ENCODE data around the gene TAOK3.

The TAOK3 gene

DNA sequence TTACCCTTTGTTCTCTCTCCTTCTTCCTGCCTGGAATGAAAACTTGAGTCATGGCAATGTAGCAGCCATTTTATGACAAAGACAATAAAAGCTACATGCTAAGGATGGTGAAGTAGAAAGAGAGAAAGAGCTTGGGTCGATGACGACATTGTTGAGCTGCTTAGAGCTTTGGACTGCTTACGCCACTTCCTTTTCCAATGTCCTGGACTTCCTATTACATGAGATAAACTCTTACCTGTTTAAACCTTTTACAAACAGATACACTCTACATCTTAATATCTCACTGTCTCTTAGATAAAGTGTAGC lies 166.6 kb downstream of the TAOK3 start:
- no peak for DNase-seq (ENCODE audit: low spot score)

DNA sequence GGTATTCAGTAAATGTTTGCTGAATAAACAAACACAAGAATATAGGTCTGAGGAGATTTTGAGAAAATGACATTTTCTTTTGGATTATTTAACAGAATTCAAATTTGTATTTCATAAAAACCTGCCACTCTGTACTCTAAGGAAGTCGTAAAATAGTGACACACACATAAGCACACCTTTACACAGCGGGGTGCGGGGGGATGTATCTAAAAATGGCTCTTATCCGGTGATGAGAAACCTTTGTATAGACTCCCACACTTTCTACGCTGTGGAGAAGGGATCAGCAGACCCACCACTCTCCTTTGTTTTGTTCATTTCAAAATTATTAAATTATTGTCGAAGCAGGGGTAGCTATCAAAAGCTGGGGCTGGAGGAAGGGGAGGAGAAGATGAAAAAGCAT lies 178.7 kb downstream of the TAOK3 start:
- no peak for DNase-seq (ENCODE audit: low spot score)

DNA sequence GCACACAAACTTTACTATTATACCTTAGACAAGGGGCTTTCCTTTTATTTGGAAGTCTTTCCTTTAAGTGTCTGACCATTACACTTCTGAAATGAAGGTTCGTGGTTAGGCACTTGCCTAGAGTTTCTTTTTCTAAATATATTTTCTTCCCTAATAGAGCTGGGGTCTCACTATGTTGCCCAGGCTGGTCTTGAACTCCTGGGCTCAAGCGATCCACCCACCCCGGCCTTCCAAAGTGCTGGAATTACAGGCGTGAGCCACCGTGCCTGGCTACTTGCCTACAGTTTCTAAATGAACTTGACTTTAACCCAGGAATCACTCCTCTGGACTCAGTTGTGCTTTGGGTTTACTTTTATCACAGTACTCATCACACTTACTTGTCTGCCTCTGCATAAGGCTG lies 179.2 kb downstream of the TAOK3 start:
- DNase-seq (ENCODE audit: low spot score) = no peak

GRCh38 chr12:118190266-118190665 lies 182.4 kb downstream of the TAOK3 start:
- no peak for DNase-seq (ENCODE audit: low spot score)

DNA sequence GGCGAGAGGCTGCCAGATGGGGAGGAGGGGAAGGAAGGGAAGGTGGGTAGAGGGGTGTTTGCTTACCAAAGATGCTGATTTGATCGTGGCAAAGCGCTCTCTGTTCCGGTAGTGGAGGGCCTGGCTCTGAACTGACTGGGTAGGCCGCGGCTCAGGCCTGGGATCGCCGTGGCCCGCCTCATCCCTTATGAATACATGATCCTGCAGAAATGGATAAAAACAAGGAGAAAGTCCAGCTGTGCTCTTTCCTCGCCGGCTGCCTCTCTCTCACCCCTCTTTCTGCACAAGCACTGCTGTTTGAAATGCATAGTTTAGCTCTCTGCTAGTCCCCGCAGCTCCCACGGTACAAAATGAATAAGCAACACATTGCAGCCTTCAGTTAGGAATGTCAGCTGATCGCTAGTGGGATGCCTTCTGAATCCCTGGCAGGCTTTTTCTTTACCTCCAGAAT lies 182.9 kb downstream of the TAOK3 start:
- no peak for DNase-seq (ENCODE audit: low spot score)

- no peak for DNase-seq (ENCODE audit: low spot score)
Measured at GRCh38 chr12:118188690-118189371, 183.9 kb downstream of the TAOK3 start.

DNA sequence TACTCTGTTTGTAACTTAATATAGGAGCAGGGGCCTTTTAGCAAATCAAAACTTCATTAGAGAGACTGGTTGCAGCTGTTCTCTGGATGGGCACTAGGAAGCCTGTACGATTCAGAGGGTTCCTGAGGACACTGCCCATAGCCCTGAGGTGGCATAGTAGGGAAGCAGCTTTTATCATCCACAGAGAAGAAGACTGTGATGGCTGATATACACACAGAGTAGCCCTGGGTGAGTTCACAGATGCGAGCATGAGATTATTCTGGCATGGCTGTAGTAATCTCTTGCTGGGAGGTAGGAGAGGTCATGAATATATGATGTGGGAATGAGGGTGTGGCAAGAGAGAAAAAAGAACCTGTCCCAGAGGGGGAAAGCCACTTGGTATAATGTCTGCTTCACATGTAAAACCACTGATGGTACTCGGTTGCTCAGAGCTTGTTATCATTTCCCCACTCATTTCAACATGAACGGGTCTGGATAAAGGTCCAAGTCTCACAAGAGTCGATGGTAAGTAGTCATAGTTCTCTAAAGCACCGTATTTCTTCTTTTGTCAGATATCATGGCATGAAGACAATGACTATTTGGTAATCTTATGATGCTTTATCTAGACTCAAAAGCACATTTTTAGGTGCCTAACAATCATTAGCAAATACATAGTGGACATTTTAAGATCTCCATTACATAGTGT lies 184.8 kb downstream of the TAOK3 start:
- DNase-seq (ENCODE audit: low spot score) = no peak

DNA sequence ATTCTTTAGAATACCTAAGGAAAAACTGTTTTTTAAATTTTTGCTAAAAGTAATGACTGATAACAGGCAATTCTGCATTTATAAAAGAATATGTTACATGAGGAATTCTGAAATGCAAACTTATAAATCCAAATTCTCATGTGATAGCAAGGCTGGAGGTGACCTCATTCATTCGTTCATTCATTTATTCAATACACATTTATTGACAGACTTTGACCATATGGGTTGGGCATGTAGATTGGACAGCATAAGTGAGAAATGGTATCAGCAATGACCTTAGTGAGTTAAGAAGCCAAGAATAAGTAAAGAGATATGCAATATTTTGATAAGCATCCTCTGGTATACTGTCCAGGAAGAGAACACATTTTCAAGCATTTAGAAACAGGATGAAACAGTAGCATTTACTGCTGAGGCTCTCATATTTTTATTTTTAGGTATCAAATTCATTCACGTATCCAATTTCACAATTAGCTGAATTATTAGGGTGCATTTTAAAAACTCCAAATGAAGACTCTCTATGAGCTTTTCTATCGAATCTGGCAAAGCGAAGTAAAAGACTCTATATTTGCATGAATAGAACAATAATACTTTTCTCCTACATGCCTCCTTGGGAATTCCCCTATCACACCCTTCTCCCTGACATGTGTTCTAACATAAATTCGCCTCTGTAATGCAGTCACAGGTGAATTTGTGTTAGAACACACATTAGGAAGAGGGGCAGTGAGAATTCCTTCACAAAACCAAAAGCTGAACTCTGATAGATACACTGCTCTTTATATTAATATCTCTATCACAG lies 186.9 kb downstream of the TAOK3 start:
- no peak for DNase-seq (ENCODE audit: low spot score)

GRCh38 chr12:118183711-118184110 lies 189.0 kb downstream of the TAOK3 start:
- DNase-seq (ENCODE audit: low spot score) = peak; percentile 81

- no peak for DNase-seq (ENCODE audit: low spot score)
Measured at GRCh38 chr12:118183155-118183554, 189.6 kb downstream of the TAOK3 start.

GRCh38 chr12:118175823-118176447 lies 196.8 kb downstream of the TAOK3 start:
- no peak for DNase-seq (ENCODE audit: low spot score)

GRCh38 chr12:118166946-118167345 lies 205.8 kb downstream of the TAOK3 start:
- DNase-seq (ENCODE audit: low spot score) = no peak

DNA sequence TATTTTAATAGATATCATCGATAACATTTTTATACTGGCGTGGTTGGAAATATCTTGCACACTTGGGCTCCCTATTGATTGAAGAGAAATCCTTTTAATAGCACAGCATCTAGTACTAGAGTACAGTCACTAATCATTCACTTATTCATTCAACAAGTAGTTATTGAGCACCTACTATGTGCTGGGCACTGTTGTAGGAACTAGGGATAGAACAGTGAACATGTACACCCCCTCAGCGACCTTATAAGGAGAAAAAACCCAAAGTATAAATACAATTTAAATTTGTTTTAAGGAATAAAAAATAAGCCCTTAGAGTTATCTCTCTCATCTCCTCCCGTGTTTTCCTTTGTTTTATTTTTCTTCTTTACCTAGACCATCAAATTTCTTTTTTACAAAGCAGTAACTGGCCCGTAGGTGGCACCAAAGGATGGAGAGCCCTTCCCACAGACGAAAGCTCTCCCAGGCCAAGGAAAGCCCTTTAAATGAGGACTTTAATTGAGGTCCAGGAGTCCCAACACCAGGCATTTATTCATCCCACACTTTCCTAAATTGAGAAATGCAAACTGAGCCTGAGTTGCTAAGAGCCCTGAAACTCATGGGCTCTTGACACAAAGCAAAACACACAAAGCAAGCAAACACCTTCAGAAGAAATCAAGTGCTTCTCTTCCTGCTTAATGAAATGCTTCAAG lies 207.8 kb downstream of the TAOK3 start:
- DNase-seq (ENCODE audit: low spot score) = peak; percentile 17

DNA sequence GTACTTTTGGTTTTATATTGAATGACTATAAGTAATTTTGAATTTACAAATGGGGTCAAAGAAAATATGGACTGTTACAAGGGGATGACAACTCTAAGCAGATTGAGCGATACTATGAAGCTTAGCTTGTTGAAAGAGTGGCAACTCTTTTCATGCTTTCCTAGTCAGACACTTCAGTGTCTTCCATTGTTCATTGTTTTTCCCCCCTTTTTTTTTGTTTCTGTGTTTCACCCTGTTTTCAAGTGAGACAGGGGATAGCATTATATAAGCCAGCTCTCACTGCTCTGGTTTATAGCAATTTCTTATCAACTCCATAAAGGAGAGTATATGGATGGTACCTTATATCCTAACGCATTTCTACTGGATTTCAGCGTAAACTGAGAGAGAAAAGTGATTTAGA lies 212.2 kb downstream of the TAOK3 start:
- DNase-seq (ENCODE audit: low spot score) = no peak

DNA sequence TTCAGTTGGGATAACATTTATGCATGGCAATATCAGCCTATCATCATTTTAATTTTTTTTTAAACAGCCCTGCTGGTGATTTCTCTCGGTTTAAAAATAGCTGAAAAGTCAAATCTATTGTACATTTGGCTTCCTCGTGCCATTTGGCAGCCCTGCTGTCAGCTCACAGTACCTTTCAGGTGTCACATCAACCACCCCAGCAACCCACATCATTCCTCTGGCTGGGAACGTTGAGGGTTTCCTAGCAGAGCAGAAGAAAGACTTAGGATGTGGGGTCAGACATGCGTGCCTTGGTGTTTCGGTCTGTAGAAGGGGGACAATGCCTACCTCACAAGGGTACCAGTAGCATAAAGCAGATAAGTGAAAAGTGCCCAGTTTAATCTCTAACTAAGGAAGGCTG lies 221.0 kb downstream of the TAOK3 start:
- DNase-seq (ENCODE audit: low spot score) = no peak

DNA sequence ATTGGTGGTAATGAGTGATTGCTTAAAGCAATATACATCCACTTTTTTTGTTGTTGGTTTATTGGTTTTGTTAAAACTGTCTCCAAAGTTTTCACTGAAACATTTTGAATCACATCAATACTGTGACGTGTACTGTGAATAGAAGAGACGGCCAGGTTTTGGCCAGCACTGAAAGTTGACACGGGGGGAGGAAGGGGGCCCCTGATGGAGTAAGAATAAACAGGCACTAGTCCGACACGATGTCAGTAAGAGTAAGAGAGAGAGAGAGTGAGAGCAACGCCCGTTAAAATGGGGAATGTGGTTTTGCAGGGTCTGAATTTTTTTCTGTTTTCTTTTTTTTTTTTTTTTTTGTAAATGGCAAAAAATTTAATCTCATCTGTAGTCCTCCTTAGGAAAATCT lies 222.1 kb downstream of the TAOK3 start:
- DNase-seq (ENCODE audit: low spot score) = no peak

DNA sequence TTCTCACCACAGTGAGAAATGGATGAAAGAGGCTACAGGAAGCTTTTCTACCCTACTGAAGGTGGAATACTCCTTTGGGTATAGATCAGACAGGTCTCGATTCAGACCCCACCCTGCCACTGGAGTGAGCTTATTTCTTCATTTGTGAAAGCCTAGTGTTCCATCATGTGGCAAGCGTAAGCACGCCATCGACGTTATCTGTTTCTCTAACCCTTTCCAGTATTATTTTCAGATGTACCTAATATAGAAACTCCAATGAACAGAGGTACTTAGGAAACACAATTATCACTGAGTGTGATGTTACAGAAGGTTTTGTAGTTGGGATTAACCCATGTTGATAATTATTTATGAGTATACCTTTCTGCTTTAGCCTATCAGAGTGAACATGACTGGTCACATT lies 224.4 kb downstream of the TAOK3 start:
- no peak for DNase-seq (ENCODE audit: low spot score)

GRCh38 chr12:118145798-118146156 lies 226.9 kb downstream of the TAOK3 start:
- DNase-seq (ENCODE audit: low spot score) = no peak

DNA sequence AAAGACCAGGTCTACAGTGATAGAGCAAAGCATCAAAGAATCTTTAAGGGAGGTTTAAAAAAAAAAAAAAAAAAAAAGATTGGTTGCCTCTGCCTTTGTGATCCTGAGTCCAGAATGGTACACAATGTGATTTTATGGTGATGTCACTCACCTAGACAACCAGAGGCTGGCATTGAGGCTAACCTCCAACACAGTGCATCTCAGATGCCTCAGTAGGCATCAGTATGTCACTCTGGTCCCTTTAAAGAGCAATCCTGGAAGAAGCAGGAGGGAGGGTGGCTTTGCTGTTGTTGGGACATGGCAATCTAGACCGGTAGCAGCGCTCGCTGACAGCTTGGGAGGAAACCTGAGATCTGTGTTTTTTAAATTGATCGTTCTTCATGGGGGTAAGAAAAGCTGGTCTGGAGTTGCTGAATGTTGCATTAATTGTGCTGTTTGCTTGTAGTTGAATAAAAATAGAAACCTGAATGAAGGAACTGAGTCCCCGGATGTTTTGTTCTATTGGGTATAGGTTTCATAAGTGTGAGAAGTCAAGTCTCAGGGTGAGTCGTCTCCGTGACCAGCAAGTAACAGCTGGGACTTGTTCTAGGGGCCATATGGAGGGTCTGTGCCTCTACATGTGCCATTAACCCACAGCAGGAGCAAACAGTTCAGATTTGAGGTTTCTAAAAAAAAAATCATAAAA lies 227.5 kb downstream of the TAOK3 start:
- DNase-seq (ENCODE audit: low spot score) = no peak

DNA sequence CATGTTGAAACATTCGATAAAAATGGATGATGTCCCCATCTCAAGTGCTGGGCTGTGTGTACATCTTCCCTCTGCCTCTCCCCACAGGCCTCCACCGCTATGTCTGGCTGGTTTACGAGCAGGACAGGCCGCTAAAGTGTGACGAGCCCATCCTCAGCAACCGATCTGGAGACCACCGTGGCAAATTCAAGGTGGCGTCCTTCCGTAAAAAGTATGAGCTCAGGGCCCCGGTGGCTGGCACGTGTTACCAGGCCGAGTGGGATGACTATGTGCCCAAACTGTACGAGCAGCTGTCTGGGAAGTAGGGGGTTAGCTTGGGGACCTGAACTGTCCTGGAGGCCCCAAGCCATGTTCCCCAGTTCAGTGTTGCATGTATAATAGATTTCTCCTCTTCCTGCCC lies 228.2 kb downstream of the TAOK3 start:
- no peak for DNase-seq (ENCODE audit: low spot score)

DNA sequence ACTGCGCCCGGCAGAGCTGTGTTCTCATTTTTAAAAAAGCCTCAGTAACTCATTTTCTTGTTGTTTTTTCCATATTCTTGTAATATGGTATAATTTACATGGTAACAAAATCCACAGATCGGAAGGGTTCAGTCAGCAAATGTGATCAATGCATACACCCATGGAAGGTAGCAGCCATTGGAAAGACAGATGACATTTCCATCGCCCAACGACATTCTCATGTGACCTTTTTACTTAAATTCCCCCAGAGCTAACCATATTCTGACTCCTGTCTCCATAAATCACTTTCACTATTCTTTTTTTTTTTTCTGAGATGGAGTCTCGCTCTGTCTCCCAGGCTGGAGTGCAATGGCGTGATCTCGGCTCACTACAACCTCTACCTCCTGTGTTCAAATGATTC lies 231.9 kb downstream of the TAOK3 start:
- no peak for DNase-seq (ENCODE audit: low spot score)
